NCI-H748 (cell line): Measurements from ENCODE around the gene PLD3.
"Not testable (repeated sequence)": the region's sequence is repeated elsewhere in the genome, so short reads cannot be mapped to it uniquely, and the experiment has no call there.

Experiments used
- DNase-seq: peaks from one replicate; lab custom pipeline; 2025; ENCODE audit not compliant: unreplicated experiment; lab: John Stamatoyannopoulos, UW

Gene PLD3

DNA sequence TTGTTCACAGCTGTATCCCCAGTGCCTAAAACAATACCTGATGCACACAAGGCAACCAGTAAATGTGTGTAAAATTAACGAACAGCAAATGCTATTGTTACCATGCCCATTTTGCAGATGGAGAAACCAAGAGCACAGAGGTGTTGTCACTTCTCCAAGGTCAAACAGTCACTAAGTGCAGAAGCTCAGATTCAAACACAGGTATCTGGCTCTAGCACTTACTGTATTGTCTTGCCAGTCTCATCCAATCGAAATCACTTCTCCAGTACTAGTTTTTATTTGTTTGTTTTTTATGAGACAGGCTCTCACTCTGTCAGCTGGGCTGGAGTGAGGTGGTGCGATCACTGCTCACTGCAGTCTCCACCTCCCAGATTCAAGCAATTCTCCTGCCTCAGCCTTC, 13.7 kb downstream of the PLD3 start:
- DNase-seq: no peak

DNA sequence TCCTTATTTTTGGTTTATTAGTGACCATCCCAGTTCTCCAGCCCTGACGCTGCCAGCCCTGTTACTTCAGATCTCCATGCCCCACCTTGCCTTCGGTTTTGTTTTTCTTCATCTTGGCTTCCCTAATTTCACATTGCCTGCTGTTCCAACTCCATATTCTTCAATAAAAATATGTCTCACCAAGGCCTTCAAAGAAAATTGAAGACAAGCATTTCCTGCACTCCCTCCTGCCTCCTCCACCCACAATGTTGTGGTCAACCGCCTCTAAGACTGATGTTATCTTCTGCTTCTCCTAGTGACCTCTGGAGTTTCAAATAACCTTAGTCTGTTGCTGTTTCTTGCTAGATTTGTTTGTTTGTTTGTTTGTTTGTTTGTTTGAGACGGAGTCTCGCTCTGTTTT, 14.6 kb downstream of the PLD3 start:
- DNase-seq: no peak

DNA sequence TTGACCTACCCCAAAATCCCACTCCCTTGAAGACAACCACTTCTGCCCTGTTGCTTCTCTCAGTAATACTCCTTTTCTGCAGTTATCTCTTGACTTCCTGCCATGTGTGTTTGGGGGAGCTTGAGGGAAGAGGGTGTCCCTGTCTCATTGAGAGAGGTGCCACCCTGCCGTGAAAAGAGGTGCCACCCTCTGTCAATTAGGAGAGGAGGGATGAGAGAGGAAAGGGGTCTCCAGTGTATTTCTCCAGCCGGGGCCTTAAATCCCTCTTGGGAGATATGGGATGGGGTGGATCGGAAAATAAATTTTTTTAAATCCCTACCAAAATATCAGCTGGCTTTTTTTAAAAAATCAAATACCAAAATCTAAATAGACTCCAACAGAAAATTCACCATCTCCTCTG, 16.5 kb downstream of the PLD3 start:
- no peak for DNase-seq

DNA sequence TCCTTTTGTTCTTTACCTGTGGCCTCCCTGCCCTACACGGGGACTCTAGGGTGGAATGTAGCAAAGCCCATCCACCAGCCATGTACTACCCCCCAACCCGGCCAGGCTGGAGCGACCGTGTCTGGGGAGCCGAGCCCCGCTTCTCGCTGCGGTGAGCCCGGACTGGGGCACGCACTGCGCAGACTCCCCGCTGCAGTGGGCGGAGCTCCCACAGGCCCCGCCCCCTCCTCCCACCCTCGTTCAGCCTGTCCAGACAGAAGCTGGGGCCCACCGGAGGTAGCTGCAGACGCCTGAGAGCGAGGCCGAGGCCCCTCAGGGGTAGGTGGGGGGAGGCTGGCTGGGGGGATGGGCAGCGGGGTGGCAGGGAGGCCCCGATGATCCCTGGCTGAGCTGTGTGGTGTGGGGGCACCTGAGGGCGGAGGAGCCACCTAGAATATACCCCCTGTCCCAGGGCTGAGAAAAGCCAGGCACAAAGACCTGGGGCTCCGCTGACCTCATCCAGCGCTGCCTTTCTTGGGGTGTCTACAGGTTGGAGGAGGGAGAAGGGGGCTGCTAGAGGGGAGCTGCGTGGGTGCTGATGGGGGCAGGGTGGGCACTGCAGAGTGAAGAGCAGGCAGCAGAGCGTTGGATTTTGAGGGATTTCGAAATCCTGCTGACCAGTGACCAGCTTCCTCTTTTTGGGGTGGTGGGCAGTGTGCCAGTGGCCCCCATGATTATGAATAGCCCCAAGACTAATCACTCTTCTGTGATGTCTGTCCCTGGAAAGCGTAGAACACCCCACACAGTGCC, 17.3 kb downstream of the PLD3 start:
- DNase-seq: no peak

DNA sequence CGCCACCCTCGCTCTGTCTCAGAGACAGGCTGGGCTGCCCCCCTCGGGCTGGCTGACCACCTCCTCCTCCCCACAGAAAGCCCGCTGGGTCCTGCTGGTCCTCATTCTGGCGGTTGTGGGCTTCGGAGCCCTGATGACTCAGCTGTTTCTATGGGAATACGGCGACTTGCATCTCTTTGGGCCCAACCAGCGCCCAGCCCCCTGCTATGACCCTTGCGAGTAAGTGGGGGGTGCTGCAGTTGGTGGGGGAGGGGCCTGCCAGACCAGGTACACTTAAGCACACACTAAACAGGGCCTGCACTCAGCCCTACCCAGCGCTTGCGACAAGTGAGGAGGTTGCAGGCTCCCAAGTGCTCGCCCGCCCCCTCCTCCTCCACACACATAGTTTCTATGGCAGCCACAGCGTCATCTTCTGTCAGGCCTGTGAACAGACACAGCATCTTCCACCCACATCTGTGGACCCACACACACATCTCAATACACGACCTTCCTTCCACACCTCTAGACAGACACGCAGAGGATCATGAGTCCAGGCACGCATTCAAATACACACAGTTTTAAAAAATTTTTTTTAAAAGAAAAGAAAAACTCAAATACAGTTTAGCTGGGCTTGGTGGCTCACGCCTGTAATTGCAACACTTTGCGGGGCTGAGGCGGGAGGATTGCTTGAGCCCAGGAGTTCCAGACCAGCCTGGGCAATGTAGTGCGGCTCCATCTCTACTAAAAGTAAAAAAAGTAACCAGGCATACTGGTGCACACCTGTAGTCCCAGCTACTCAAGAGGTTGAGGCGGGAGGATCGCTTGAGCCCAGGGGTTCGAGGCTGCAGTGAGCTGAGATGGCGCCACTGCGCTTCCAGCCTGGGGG, 18.4 kb downstream of the PLD3 start:
- DNase-seq: no peak

DNA sequence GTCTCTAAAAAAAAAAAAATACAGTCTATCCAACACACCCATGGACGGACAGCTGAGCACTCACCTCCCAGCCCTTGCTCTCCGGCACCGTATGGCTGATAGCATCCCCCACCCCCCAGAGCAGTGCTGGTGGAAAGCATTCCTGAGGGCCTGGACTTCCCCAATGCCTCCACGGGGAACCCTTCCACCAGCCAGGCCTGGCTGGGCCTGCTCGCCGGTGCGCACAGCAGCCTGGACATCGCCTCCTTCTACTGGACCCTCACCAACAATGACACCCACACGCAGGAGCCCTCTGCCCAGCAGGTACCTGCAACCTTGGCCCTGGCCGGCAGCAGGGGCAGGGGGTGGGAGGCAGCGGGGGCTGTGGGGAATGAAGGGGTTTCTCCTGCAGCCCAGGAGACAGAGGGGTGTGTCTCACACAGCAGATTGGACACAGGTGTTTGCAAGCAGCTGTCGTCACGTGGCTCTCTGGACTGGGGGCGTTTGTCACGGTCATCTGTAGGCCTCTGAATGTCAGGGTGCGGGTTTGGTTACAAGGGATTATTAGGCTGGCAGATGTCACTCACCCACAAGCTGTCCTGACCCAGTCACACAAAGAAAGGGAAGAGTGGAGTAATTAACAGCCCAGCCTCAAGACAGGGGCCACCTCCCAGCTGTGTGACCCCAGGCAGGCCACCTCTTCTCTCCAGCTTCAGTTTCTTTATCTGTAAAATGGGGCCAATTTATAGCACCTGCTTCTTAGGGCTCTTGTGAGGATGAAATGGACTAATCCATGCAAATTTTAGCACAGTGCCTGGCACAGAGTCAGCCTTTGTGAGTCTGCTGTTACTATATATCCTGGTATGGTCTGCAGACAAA, 19.3 kb downstream of the PLD3 start:
- DNase-seq: no peak

DNA sequence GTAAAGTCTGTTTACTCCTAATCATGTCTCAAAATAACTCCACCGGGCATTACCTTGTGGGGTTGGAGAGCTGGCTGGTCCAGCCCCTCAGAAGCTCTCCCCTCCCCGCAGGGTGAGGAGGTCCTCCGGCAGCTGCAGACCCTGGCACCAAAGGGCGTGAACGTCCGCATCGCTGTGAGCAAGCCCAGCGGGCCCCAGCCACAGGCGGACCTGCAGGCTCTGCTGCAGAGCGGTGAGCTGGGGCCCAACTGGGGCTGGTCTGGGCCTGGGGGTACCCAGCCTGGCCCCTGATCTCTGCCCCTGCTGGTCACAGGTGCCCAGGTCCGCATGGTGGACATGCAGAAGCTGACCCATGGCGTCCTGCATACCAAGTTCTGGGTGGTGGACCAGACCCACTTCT, 21.3 kb downstream of the PLD3 start:
- DNase-seq: no peak

DNA sequence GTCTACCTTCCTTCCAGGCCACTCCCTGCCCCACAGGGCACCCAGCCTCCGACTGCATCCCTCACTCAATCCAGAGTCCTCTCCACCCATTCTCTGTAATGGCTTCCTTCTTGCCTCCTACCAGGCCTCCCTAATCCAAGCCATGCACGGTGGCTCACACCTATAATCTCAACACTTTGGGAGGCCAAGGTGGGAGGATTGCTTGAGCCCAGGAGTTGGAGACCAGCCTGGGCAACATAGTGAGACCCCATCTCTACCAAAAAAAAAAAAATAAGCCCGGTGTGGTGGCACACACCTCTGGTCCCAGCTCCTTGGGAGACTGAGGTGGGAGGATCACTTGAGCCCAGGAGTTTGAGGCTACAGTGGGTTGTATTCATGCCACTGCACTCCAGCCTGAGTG, 21.8 kb downstream of the PLD3 start:
- not testable (repeated sequence) for DNase-seq

DNA sequence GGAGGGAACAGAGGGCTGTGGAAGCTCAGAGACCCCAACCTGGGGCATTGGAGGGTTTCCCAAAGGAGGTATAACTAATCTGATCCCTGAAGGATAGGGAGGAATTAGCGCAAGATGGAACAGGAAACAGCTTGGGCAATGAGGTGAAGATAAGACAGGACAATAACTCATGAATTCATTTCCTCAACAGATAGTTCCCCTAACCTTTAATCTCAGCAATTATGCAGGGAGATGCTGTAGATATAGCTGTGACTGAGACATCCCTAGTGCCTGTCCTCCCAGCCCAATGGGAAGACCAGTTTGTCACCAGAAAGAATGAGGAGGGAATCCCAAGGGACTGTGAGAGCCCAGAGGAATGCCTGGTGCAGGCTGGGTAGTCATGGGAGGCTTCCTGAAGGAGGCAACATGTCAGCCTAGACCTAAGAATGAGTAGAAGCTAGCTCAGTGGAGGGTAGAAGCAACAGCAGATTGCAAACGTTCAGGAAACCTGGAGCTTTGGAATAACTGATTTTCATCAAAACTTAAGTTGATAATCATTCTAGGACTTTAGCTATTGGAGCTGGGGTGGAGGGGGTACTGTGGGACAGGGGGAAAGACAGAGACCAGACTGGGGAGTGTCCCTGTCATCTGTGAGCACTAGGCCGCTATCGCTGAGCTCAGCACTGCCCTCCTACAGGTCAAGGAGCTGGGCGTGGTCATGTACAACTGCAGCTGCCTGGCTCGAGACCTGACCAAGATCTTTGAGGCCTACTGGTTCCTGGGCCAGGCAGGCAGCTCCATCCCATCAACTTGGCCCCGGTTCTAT, 22.7 kb downstream of the PLD3 start:
- DNase-seq: no peak

DNA sequence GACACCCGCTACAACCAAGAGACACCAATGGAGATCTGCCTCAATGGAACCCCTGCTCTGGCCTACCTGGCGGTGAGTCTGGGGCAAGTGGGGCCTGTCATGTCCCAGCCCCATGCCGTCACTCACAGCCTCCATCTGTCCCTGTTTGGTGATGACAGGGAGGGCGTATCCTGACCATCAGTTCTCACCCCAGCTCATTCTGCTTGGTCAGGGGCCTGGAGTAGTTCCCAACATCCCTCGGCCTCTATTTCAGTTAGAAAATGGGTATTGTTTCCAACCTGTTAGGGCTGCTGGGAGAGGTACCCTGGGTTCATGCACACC, 23.3 kb downstream of the PLD3 start:
- no peak for DNase-seq

DNA sequence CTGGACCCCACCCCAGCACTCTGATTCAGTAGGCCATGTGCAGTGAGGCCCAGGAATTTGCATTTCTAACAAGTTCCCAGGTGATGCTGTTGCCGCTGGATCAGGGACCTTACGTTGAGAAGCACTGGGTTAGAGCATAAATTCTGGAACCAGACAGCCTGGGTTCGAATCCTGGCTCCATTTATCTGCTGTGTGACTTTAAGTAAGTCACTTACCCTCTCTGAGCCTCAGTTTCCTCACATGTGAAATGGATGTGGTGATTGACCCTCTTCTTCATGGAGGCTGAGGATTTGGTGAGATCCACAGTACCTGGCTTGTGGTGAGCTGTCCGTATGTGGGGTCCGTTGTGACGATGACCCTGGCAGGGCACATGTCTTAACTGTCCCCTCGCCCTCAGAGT, 25.6 kb downstream of the PLD3 start:
- no peak for DNase-seq

DNA sequence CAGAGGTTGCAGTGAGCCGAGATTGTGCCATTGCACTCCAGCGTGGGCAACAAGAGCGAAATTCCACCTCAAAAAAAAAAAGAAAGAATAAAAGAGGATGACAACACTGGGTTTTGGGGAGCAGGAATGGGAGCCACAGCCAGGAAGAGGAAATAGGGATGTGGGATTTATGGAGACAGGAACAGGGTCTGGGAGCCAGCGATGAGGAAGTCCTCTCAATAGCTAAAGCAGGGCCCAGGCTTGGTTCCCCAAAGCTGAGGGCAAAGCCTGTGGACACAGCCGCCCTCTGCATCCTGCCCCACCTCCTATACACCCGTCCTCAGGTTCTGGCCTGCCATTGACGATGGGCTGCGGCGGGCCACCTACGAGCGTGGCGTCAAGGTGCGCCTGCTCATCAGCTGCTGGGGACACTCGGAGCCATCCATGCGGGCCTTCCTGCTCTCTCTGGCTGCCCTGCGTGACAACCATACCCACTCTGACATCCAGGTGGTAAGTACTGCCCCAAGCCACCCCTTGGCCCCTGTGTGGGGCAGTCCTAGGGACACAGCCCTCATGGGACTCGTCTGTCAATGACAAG, 27.9 kb downstream of the PLD3 start:
- no peak for DNase-seq

DNA sequence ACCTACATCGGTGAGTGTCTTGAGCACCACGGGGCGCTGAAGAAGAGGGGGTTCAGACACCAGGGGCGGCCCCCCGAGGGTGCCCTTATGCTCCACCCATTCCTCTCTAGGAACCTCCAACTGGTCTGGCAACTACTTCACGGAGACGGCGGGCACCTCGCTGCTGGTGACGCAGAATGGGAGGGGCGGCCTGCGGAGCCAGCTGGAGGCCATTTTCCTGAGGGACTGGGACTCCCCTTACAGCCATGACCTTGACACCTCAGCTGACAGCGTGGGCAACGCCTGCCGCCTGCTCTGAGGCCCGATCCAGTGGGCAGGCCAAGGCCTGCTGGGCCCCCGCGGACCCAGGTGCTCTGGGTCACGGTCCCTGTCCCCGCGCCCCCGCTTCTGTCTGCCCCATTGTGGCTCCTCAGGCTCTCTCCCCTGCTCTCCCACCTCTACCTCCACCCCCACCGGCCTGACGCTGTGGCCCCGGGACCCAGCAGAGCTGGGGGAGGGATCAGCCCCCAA, 29.4 kb downstream of the PLD3 start:
- DNase-seq: no peak

DNA sequence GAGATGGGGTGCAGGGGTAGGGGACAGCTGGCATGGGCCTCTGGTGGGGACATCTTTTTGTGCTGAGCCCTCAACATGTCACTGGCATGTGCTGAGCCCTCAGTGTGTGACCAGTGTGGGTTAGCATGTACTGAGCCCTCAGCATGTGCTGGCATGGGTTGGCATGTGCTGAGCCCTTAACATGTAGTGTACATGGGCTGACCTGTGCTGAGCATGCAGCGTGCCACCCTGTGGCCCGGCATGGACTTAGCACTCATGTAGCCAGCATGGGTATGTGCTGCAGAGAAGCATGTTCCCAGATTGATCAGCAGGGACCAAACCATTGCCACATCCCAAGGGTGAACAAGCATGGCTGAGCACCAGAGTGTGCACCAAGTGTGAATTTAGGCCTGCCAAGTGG, 30.0 kb downstream of the PLD3 start:
- DNase-seq: no peak

DNA sequence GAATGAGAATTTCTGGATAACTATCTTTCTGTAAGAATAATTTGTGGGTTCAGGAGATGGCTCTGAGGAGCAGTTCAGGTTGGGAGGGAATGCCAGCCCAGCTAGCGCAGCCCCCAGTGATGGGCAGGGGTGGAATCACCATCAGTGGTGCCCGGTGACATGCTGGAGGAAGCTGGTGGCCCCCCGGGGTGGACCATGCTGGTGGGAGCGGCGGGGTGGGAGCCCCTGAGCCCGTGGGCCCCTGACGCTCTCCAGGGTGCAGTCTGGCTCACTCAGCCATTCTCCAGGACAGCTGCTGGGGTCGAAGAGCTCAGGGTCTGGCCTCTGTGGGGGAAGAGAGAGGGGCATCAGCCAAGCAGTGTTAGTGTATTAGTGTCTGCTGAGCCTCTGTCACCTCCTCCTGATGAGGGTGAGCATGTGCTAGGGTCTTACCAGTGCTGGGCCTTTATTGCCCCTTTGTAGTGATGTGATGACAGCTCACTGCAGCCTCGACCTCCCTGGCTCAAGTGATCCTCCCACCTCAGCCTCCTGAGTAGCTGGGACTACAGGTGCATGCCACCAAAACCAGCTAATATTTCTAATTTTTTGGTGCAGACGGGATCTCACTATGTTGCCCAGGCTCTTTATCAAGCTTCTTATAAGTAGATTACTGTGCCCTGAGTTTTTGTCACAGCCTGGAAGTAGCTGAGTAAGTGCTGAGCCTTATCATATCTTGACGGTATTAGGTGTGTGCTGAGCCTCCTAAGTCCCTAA, 31.1 kb downstream of the PLD3 start:
- DNase-seq: no peak

DNA sequence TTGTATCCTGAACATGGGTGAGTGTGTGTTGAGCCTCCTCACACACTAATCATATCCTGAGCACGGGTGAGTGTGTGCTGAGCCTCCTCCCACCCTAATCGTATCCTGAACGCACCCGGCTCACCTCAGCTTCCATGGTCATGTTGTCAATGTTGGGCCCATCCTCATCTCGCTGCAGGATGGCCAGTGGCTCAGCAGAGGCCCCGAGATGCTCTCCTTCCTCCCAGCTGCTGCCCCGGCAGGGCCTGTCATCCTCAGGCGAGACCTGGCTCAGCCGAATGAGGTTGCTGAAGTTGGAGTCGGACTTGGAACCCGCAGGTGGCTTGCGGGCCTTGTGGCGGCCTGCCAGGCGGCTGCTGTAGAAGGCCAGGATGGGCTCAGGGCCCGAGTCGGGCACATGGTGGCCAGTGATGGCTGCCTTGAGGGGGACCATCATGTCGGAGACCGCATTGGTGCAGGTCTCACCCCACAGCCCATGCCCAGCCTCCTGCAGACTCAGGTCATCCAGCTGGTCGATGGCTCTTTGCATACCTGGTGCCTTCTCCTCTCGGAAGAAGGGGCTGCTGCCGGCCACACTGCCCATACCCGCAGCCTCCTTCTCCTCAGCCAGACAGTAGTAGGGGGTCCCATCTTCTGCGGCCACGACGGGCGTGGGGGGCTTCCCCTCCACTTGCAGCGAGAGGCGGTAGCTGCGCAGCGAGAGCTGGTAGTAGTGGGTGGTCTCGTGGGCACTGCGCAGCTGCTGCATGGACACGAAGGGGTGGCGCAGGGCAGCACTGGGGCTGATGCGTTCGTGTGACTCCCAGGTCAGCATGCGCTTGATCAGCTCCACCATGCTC, 31.9 kb downstream of the PLD3 start:
- no peak for DNase-seq

DNA sequence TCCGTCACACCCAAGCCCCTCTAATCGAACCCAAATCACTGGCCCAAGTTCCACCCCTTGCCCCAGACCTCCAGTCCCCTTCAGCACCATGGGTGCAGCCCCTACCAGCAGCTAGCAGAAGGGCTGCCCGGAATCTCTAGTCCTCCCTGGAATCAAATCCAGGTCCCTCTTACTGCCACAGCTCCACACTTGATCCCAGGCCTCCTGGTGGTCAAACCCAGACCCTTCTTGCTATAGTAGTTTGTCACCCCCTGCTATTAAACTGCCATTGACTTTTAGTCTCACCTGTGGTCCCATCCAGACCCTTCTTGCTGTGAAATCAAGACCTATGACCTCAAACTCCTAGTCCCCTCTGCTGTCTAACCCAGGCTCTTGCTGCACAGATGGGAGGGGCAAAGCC, 32.8 kb downstream of the PLD3 start:
- no peak for DNase-seq

DNA sequence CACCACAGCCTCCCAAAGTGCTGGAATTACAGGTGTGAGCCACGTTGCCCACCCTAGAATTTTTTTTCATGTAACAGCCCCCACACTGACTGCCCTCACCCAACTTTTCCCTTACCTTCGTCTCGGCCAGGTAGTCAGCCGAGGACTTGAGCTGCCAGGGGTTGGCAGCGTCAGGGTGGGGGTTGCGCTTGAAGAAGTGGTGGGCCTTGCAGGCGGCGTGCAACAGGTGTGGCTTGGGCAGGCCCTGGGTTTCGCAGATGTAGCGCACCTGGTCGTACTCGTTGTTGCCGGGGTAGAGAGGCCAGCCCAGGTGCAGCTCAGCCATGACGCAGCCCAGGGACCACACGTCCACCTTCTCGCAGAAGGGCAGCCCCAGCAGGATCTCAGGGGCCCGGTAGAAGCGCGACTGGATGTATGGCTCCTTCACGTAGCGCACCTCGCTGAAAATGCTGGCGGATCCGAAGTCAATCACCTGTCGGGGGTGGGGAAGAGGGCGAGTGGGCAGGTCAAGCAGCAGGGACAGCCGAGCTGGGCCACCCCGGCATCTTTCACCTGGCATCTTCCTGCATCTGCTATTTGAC, 35.3 kb downstream of the PLD3 start:
- DNase-seq: no peak
